Measurements from ENCODE around the gene PLEKHH3.
"Not testable (repeated sequence)": the region's sequence is repeated elsewhere in the genome, so short reads cannot be mapped to it uniquely, and the experiment has no call there.

The PLEKHH3 gene

DNA sequence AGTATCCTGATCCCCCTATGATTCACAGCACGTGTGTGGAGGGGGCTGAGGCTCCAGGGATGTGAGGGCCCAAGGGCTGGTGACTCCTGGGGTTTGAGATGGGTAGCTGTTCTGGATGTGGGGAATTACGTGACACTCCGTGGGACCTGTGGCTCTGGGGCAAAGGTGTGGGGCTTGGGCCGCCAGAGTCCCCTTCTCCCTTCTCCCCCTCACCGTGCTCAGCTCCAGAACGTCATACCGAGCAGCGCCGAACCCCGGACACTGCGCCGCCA, 7.2 kb downstream of the PLEKHH3 start:
- TF ChIP-seq, protein P1, sequence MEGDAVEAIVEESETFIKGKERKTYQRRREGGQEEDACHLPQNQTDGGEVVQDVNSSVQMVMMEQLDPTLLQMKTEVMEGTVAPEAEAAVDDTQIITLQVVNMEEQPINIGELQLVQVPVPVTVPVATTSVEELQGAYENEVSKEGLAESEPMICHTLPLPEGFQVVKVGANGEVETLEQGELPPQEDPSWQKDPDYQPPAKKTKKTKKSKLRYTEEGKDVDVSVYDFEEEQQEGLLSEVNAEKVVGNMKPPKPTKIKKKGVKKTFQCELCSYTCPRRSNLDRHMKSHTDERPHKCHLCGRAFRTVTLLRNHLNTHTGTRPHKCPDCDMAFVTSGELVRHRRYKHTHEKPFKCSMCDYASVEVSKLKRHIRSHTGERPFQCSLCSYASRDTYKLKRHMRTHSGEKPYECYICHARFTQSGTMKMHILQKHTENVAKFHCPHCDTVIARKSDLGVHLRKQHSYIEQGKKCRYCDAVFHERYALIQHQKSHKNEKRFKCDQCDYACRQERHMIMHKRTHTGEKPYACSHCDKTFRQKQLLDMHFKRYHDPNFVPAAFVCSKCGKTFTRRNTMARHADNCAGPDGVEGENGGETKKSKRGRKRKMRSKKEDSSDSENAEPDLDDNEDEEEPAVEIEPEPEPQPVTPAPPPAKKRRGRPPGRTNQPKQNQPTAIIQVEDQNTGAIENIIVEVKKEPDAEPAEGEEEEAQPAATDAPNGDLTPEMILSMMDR (IDR thresholded peaks at IDR 0.05; ENCODE audit: extremely low read depth, missing control alignments): no peak
- DNase-seq (ENCODE audit: low spot score): no peak

DNA sequence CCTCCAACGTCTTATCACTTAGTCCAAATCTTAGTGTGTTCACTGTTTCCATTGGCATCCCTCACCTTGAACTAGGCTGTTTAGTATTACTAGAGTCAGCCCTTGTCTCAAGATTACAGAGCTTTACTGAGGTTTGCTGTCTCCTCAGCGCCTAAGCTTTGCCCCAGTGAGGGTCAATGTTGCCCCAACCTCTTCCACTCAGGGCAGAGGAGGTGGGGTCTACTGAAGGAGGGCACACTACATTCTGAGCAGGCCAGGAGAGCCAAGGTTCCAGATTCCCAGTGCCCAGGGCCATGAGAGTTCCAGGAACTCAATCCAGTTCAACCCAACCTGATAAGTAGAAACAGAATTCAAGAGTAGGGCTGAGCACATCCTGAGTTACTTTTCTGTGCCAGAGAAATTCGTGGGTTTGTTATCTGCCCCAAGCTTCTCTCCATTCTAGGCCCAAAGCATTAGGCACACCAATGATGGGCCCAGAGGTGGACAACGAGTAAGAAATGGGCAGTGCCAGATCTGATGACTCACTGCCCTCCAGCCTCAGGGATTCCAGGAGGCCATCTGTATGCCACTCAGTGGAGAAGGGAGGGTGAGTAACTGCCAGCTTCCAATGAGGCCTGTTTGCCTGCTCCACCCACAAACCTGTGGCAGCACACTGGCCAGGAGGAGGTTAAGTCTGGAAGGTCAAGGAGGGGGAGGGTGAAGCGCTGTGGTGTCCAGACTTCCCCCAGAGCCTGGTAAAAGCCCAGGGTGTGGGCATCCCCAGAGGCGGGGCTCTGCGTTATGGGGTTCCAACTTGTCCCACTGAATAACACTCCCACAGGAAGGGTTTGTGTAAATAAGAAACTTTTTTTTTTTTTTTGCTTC, 9.5 kb downstream of the PLEKHH3 start:
- TF ChIP-seq, protein P1 (IDR thresholded peaks at IDR 0.05; ENCODE audit: extremely low read depth, missing control alignments): no peak
- no peak for DNase-seq (ENCODE audit: low spot score)

DNA sequence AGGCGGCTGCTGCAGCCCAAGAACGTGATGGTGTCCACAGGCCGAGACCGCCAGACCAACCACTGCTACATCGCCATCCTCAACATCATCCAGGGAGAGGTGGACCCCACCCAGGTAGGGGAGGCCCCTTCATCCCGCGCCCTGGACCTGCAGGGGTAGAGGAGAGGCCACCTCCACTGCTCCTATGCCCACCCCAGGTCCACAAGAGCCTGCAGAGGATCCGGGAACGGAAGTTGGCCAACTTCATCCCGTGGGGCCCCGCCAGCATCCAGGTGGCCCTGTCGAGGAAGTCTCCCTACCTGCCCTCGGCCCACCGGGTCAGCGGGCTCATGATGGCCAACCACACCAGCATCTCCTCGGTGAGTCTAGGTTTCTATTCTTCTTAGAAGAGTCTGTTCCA, 10.7 kb downstream of the PLEKHH3 start:
- not testable (repeated sequence) for DNase-seq (ENCODE audit: low spot score)

DNA sequence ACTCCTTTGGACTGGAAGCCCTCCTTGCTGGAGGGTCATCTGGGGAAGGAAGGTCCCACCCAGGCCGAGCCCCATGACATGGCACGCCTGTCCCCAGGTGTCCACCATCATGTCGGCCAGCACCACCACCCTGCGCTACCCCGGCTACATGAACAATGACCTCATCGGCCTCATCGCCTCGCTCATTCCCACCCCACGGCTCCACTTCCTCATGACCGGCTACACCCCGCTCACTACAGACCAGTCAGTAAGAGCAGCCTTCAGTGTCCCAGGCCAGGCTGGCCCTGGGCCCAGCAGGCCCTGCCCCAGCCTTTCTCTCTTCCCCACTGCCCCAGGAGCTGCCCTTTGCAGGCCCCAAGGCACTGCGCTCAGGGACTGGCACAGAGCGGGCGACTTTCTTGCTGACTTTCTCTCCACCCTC, 11.2 kb downstream of the PLEKHH3 start:
- no peak for DNase-seq (ENCODE audit: low spot score)
- TF ChIP-seq, protein P1 (IDR thresholded peaks at IDR 0.05; ENCODE audit: extremely low read depth, missing control alignments): no peak

DNA sequence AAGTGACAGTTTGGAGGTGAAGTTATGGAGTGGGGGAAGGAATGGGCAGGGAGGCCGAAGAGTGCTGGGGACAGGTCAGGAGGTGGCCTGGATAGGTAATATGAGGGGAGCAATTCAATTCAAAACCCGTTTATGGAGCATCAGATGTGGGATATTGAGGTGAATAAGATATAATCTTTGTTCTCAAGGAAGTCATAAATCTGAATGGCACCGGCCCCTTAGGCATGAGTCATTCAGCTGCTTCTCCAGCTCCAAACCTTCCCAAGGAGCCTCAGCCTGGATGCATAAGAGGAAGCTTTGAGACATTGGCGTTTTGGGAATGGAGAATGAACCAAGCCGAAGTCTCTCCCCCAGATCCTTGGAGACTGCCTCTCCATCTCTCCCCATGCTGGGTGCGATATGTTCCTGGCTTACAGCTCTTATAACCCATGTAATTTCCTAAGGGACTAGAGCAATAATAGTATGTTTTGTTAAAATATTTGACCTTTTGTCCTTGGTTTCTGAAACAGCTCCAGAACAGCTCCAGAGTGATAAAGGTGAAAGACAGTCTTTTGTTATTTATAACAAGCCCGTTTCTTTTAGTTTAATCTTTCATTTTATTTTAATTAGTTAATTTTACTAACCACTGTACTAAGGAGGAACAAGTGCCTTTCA, 16.0 kb downstream of the PLEKHH3 start:
- TF ChIP-seq, protein P1 (IDR thresholded peaks at IDR 0.05; ENCODE audit: extremely low read depth, missing control alignments): no peak
- DNase-seq (ENCODE audit: low spot score): no peak

DNA sequence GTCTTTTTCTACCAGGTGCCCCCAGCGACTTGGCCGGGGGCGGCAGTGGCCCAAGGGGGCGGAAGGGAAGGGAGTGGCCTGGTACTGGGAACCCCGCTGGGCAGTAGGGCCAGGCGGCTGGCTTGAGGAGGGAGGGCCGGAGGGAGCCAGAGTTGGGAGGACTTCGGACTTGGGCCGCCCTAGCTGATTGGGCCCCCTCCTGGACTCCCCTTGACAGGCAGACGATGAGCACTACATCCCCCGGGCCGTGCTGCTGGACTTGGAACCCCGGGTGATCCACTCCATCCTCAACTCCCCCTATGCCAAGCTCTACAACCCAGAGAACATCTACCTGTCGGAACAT, 16.9 kb downstream of the PLEKHH3 start:
- DNase-seq (ENCODE audit: low spot score): not testable (repeated sequence)

DNA sequence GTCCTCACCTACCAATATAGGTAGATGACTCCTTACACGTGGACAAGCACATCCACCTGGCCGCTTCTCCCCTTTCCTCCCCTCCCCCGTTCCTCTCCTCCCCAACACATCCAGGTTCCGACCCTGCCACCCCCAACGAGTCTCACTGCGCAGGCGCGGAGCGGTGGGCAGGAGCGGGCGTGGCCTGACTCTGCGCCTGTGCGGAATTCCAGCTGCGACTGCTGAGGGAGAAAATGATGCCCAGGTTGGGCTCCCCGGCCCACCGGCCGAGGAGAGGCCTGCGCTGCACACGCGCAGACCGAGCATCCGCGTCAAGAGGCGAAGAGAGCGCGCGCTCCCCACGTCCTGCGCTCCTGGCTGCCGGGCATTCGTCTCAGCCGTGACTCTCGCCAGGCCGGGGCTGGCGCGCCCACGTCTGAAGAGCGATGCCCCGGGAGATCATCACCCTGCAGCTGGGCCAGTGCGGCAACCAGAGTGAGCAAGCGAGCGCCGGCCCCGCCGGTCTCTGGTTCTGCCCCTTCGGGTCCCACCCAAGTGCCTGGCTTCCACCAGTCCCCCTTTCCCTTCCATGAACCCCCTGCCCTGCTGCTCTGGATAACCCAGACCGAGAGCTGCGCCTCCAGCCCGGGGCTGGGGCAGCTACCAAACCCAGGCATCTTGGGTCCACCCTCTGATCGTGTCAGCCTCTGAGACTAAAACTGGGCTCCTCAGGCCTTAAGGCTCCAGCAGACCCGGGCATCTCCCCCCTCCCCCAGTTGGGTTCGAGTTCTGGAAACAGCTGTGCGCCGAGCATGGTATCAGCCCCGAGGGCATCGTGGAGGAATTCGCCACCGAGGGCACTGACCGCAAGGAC, 17.5 kb downstream of the PLEKHH3 start, which contains the start of gene TUBG2:
Gene TUBG2 (plus strand): TSS at position 206 of the 853 bp plus-strand sequence. CDS start 220 bp downstream, at position 426.
- TF ChIP-seq, protein P1 (IDR thresholded peaks at IDR 0.05; ENCODE audit: extremely low read depth, missing control alignments): no peak
- peak; percentile 88 for DNase-seq (ENCODE audit: low spot score)

Data from GM20000 (cell line).